Osteoblast (primary cell): ENCODE results near the gene GSC2. TPM values are rescaled to one million over a fixed set of nuclear protein-coding genes. Genes with fewer than 3 reads are reported as not detected.

Experiments used
- DNase-seq: peaks from one replicate; pipeline ENCODE4 v3.0.0; 2011; ENCODE audit warnings: low spot score, mixed read lengths; ENCODE audit not compliant: insufficient read length; ENCODE audit errors: missing footprints
- H2AFZ ChIP-seq: 2 replicates; pipeline ENCODE4 v1.6.0; 2011; ENCODE audit warnings: mild to moderate bottlenecking, low read length
- H3K27ac ChIP-seq: 2 replicates; pipeline ENCODE4 v1.5.1; 2011; ENCODE audit warnings: mild to moderate bottlenecking, low read depth, low read length, moderate library complexity
- H3K27me3 ChIP-seq: 2 replicates; pipeline ENCODE4 v1.6.0; 2012; ENCODE audit warnings: mild to moderate bottlenecking, control low read depth, inconsistent platforms, low read length, moderate library complexity; ENCODE audit not compliant: insufficient read depth
- H3K36me3 ChIP-seq: 2 replicates; pipeline ENCODE4 v1.5.1; 2011; ENCODE audit warnings: mild to moderate bottlenecking, low read length, control low read depth, moderate library complexity; ENCODE audit not compliant: insufficient read depth
- H3K4me1 ChIP-seq: 2 replicates; pipeline ENCODE4 v1.5.1; 2011; ENCODE audit warnings: mild to moderate bottlenecking, low read length, control low read depth, moderate library complexity; ENCODE audit not compliant: insufficient read depth
- H3K4me2 ChIP-seq: 2 replicates; pipeline ENCODE4 v1.6.0; 2011; ENCODE audit warnings: mild to moderate bottlenecking, low read length; ENCODE audit not compliant: insufficient read depth
- H3K4me3 ChIP-seq: fragments of 200-600 bp; sonication (generic); 3 replicates; pipeline ENCODE4 v1.5.1; 2012; ENCODE audit warnings: mild to moderate bottlenecking, low read length, inconsistent platforms; ENCODE audit not compliant: insufficient read depth
- H3K79me2 ChIP-seq: 2 replicates; pipeline ENCODE4 v1.6.0; 2012; ENCODE audit warnings: mild to moderate bottlenecking, low read length, control low read depth, inconsistent platforms; ENCODE audit not compliant: insufficient read depth
- H3K9me3 ChIP-seq: 2 replicates; pipeline ENCODE4 v1.5.1; 2011; ENCODE audit warnings: low read depth, low read length, control low read depth
- H4K20me1 ChIP-seq: 2 replicates; pipeline ENCODE4 v1.6.0; 2012; ENCODE audit warnings: mild to moderate bottlenecking, low read length, control low read depth; ENCODE audit not compliant: insufficient read depth
- CTCF ChIP-seq: IDR thresholded peaks from 2 replicates; pipeline ENCODE4 v1.5.1; 2011; ENCODE audit warnings: mild to moderate bottlenecking, low read depth, low read length, moderate library complexity; ENCODE audit errors: extremely low read depth
- total RNA-seq: library from RNA; depleted of rRNA; stranded (reverse); fragments of >200 nt; gene quantifications from 2 replicates; pipeline ENCODE4 v1.2.3, GENCODE V29; 2012

The GSC2 gene
- total RNA-seq, 1 donor, result not detected

- peak overlapping the region; percentile 99 for H3K4me3 ChIP-seq
- H4K20me1 ChIP-seq, result peaks cover 40% of the 10 kb centered on the region
- peaks cover 21% of the 10 kb centered on the region for H3K27me3 ChIP-seq
- H3K79me2 ChIP-seq, result peaks cover 69% of the 10 kb centered on the region
- H3K36me3 ChIP-seq, result peaks cover 3% of the 10 kb centered on the region
- H3K4me2 ChIP-seq, result peak overlapping the region; percentile 93
- H2AFZ ChIP-seq, result peak overlapping the region; percentile 95
- peak overlapping the region; percentile 90 for H3K27ac ChIP-seq
- no peak for TF ChIP-seq CTCF
- no peaks in the 10 kb centered on the region for H3K9me3 ChIP-seq
- H3K4me1 ChIP-seq, result peaks cover 39% of the 10 kb centered on the region
- peak; percentile 56 for DNase-seq
Measured at GRCh38 chr22:19172213-19173046, 22.3 kb upstream of the GSC2 start.

GRCh38 chr22:19169947-19170318 lies 19.8 kb upstream of the GSC2 start:
- Histone ChIP-seq H3K4me1 (peaks cover 35% of the 10 kb centered on the region), H2AFZ (peak overlapping the region; percentile 80), H3K4me3 (peak overlapping the region; percentile 63), H3K27ac (no peak overlapping the region), H3K4me2 (peak overlapping the region; percentile 81), H3K9me3 (no peaks in the 10 kb centered on the region), H3K27me3 (peaks cover 31% of the 10 kb centered on the region), H3K36me3 (no peaks in the 10 kb centered on the region), H4K20me1 (peaks cover 23% of the 10 kb centered on the region), H3K79me2 (peaks cover 45% of the 10 kb centered on the region)
- no peak for TF ChIP-seq CTCF
- DNase-seq, result peak; percentile 42

GRCh38 chr22:19169002-19169946 lies 19.2 kb upstream of the GSC2 start:
- Histone ChIP-seq H3K79me2 (peaks cover 41% of the 10 kb centered on the region), H3K4me1 (peaks cover 28% of the 10 kb centered on the region), H3K4me2 (peak overlapping the region; percentile 81), H2AFZ (peak overlapping the region; percentile 80), H3K27me3 (peaks cover 31% of the 10 kb centered on the region), H3K36me3 (no peaks in the 10 kb centered on the region), H3K9me3 (no peaks in the 10 kb centered on the region), H4K20me1 (peaks cover 16% of the 10 kb centered on the region), H3K4me3 (peak overlapping the region; percentile 63), H3K27ac (no peak overlapping the region)
- DNase-seq, result peak; percentile 83
- no peak for TF ChIP-seq CTCF
